Iris pigment epithelial cell (primary cell): ENCODE data around the gene GSS.
A peak's percentile ranks its signal among the peaks of the same experiment; 100 is the strongest.

Source experiments
- DNase-seq: peaks from one replicate; pipeline ENCODE4 v3.0.0-alpha.2; 2011; ENCODE audit warnings: low read depth

Gene GSS

GRCh38 chr20:34978092-34978744 is 22.6 kb upstream of the GSS start:
- DNase-seq = no peak

GRCh38 chr20:34977365-34978091 is 21.9 kb upstream of the GSS start:
- no peak for DNase-seq

- no peak for DNase-seq
These were observed 20.7 kb upstream of the GSS start for GRCh38 chr20:34976286-34976685.

- no peak for DNase-seq
These were observed 18.6 kb upstream of the GSS start for GRCh38 chr20:34974246-34974645.

- no peak for DNase-seq
These were observed 16.1 kb upstream of the GSS start for GRCh38 chr20:34971561-34972235.

- DNase-seq = no peak
These were observed 15.4 kb upstream of the GSS start for GRCh38 chr20:34970846-34971560.

- no peak for DNase-seq
These were observed 14.7 kb upstream of the GSS start for GRCh38 chr20:34970193-34970840.

- DNase-seq = no peak
These were observed 12.6 kb upstream of the GSS start for GRCh38 chr20:34968042-34968775.

- DNase-seq = no peak
These were observed 11.8 kb upstream of the GSS start for GRCh38 chr20:34967421-34967820.

- DNase-seq = no peak
These were observed 9.4 kb upstream of the GSS start for GRCh38 chr20:34965051-34965450.

GRCh38 chr20:34964486-34964885 is 8.9 kb upstream of the GSS start:
- no peak for DNase-seq

GRCh38 chr20:34956751-34957472 is 1.3 kb upstream of the GSS start:
- DNase-seq = no peak

GRCh38 chr20:34956041-34956458 is 444 bp upstream of the GSS start:
- DNase-seq = no peak

GRCh38 chr20:34954904-34955230 is 739 bp downstream of the GSS start:
- peak; percentile 39 for DNase-seq

GRCh38 chr20:34953960-34954359 is 1.6 kb downstream of the GSS start:
- DNase-seq = no peak

GRCh38 chr20:34952671-34953070 is 2.9 kb downstream of the GSS start:
- peak; percentile 51 for DNase-seq

GRCh38 chr20:34951652-34952051 is 4.0 kb downstream of the GSS start:
- no peak for DNase-seq

- DNase-seq = no peak
These were observed 4.4 kb downstream of the GSS start for GRCh38 chr20:34951252-34951651.

GRCh38 chr20:34949120-34949519 is 6.5 kb downstream of the GSS start:
- DNase-seq = no peak

GRCh38 chr20:34948030-34948429 is 7.6 kb downstream of the GSS start:
- peak; percentile 92 for DNase-seq

GRCh38 chr20:34947336-34947735 is 8.3 kb downstream of the GSS start:
- no peak for DNase-seq
